Pancreas (tissue), 10 donors: Measurements from ENCODE around the gene PTGES2. TPM values are rescaled to one million over a fixed set of nuclear protein-coding genes. Genes with fewer than 3 reads are reported as not detected.

Source experiments
- ATAC-seq, 4 donors: fragments of 200-7000 bp; cut with Tn5 transposase; one replicate each; pipeline versions ENCODE4 v1.8.0 to v1.9.1; 2020; ENCODE audit warnings: mild to moderate bottlenecking in 4 of 4, moderate library complexity in 4 of 4
- DNase-seq, 6 donors: peaks; one replicate each; pipeline ENCODE4 v3.0.0-alpha.2; 2020
- FAIRE-seq: peaks from 2 replicates; lab custom pipeline; 2012; peaks lifted over from hg19 to GRCh38; lab: Jason Lieb, UNC
- H3K27ac ChIP-seq, 4 donors: fragments of 200-600 bp; sonication (generic); 1 replicate in 3 of 4; 2 replicates in 1 of 4; pipeline versions ENCODE4 v1.5.0 to v1.8.0; 2020
- H3K27me3 ChIP-seq, 4 donors: fragments of 200-600 bp; one replicate each; pipeline ENCODE4 v1.8.0; 2021
- H3K36me3 ChIP-seq, 3 donors: fragments of 200-600 bp; sonication (generic) in 1 of 3; one replicate each; pipeline versions ENCODE4 v1.5.0 to v1.8.0; 2020 to 2021
- H3K4me1 ChIP-seq, 3 donors: fragments of 200-600 bp; one replicate each; pipeline ENCODE4 v1.8.0; 2021
- H3K4me3 ChIP-seq, 4 donors: fragments of 200-600 bp; sonication (generic) in 2 of 4; one replicate each; pipeline versions ENCODE4 v1.5.0 to v1.8.0; 2020 to 2021
- H3K9me3 ChIP-seq, 4 donors: fragments of 200-600 bp; one replicate each; pipeline ENCODE4 v1.8.0; 2021
- CTCF ChIP-seq, 4 donors: fragments of 200-600 bp; sonication (generic) in 3 of 4; IDR thresholded peaks; one replicate each; pipeline versions ENCODE4 v1.5.0 to v1.8.0; 2021; ENCODE audit warnings: antibody characterized with exemption in 4 of 4
- WGBS, 2 donors: extraction: QIAGEN DNeasy Blood & Tissue Kit; methylation state at CpG; one replicate each; pipeline ENCODE4 v1.1.7; 2013; 5-methylcytosine and 5-hydroxymethylcytosine counted together
- intact Hi-C, 3 donors: fragments of 100-400 bp; cut with DNase I; formaldehyde crosslinking; loops; one replicate each; pipeline versions ENCODE4 v1.11.1 to v1.14.2; 2022
- polyA plus RNA-seq, 2 donors: library from polyadenylated mRNA; stranded (reverse); fragments of 200-250 nt; gene quantifications; one replicate each; pipeline ENCODE4 v1.2.3, GENCODE V29; 2013
- total RNA-seq, 6 donors: library from RNA; stranded (reverse); fragmentation: NEBNext Ultra II Directional in 4 of 6; extraction: Animal tissue kit (Norgen Biotek cat#: 25700) in 4 of 6; gene quantifications; one replicate each; pipeline versions ENCODE4 v1.2.1 to v1.2.4, GENCODE V29; 2021 to 2023
- donor health status: healthy with polysubstance abuse.
- donor health status: DM: no; HTN: no; CAD: no; lungs with moderate emphysema.
- donor health status: DM: no; HTN: no; CAD: no.
- donor health status: control.
- donor health status: control.
- donor health status: Bipolar disorder and iron deficiency.
- donor health status: DM: yes; HTN: yes; CAD: no.
- donor health status: DM: no; HTN: no; CAD: no.
- donor health status: DM: no; HTN: no; CAD: no.
- donor health status: DM: yes; HTN: yes; CAD: no.

The PTGES2 gene
- total and polyA plus RNA-seq, 8 donors: 25.4 to 78.5 (median 38.4) TPM

- no peak for ATAC-seq
- Histone ChIP-seq H3K36me3 (peaks cover 0 to 25% (median 12%) of the 10 kb centered on the region in 3 donors), H3K4me3 (no peak overlapping the region), H3K27ac (no peak overlapping the region), H3K27me3 (no peaks in the 10 kb centered on the region), H3K4me1 (peaks cover 0 to 28% (median 12%) of the 10 kb centered on the region in 3 donors), H3K9me3 (no peaks in the 10 kb centered on the region)
- WGBS, 2 donors: 88% methylated on average over 27 of the region's 27 CpGs
- FAIRE-seq: no peak
- TF ChIP-seq CTCF (IDR thresholded peaks at IDR 0.05): no peak
- intact Hi-C loops: no loop called here
- peak in 4 of 6 donors; percentile 23 to 64 (median 52) for DNase-seq
Observed at GRCh38 chr9:128121924-128122808, 5.4 kb downstream of the PTGES2 start.

DNA sequence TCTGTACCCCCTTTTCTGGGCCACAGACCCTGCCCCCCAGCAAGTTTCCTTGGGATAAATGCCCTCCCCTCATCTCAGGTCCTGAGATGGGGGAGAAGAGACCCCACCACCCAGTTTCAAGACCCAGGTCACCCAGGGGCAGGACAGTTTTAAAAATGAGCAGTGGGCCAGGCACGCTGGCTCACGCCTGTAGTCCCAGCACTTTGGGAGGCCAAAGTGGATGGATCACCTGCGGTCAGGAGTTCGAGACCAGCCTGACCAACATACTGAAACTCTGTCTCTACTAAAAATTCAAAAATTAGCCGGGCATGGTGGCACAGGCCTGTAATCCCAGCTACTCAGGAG is 6.1 kb downstream of the PTGES2 start:
- DNase-seq (peak in 1 of 6 donors; percentile 16), ATAC-seq (no peak), FAIRE-seq (no peak)
- H3K9me3 ChIP-seq: no peaks in the 10 kb centered on the region
- whole genome bisulfite sequencing, 2 donors: 94 to 96% methylated on average over 5 of the region's 5 CpGs
- intact Hi-C loops: no loop called here
- peaks cover 0 to 23% (median 12%) of the 10 kb centered on the region in 3 donors for H3K4me1 ChIP-seq
- peaks cover 0 to 25% (median 12%) of the 10 kb centered on the region in 3 donors for H3K36me3 ChIP-seq
- H3K4me3 ChIP-seq: no peak overlapping the region
- TF ChIP-seq CTCF (IDR thresholded peaks at IDR 0.05): no peak
- no peak overlapping the region for H3K27ac ChIP-seq
- no peaks in the 10 kb centered on the region for H3K27me3 ChIP-seq

DNA sequence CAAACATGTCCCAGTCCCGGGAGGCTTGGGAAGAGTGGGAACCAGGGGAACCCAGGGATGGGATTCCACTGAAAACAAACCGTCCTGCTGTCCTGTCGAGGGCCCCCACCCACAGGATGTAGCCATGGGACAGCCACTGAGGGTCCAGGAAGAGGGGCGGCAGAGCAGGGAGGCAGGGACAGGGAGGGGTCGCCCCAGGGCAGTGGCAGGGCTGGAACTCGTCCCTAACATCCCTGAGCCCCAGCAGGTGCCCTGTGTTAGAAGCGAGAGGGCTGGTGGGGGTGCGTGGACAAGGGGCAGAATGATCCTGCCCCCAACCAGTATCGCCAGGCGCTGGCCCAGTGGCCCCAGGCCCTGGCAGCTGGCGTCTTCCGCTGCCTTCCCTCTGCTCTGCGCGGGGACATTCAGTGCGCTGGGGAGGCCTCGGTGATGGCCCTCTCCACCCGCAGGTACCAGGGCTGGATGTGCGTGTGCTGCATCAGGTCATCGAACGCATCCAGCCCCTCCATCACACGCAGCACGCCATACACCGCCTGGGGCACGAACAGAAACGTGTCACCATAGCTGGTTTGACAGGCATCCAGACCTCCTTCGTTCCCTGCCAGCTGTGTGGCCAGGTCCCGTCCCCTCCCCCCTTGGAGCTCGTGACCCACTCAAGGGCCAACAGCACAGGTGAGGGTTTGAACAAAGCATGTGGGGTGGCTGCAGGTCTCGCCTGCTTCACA is 6.6 kb downstream of the PTGES2 start:
- DNase-seq (peak in 4 of 6 donors; percentile 20 to 67 (median 50)), ATAC-seq (no peak), FAIRE-seq (no peak)
- no peak overlapping the region for H3K4me3 ChIP-seq
- no peaks in the 10 kb centered on the region for H3K27me3 ChIP-seq
- H3K9me3 ChIP-seq: no peaks in the 10 kb centered on the region
- peaks cover 0 to 25% (median 12%) of the 10 kb centered on the region in 3 donors for H3K36me3 ChIP-seq
- intact Hi-C loops: no loop called here
- WGBS, 2 donors: 87% methylated on average over 24 to 29 of the region's 29 CpGs
- H3K27ac ChIP-seq: peak overlapping the region in 2 of 4 donors; percentile 77 to 79
- TF ChIP-seq CTCF (IDR thresholded peaks at IDR 0.05): no peak
- peaks cover 0 to 19% (median 9%) of the 10 kb centered on the region in 3 donors for H3K4me1 ChIP-seq

DNA sequence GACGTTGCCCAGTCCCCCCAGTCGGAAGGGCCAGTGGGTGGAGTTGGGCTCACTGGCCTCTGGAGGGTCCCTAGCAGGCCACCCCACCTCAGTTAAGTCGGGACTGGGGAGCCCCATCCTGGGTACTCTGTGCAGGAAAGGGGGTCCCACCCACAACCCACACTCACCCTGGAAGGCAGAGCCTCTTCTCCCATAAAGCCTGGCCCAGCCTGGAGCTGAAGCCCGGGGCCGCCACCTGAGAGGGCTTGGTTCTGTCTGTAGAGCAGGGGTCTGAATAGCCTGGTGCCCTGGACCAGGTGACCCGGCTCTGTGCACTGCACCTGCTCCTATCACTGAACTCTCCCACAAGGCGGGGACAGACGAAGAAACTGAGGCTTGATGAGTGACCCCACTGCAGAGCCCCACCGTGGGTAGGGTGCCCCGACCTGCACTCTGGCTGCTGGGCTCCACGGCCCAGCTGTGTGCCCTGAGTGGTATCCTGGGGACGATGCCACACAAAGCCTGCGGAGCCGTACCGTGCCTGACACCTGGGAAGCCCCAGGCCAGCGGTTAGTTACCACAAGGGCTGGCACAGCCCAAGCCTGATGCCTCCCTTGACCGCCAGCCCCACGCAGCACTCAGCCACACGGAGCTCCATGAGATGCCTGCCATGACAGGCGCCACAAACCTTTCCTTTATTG is 7.3 kb downstream of the PTGES2 start:
- DNase-seq (peak in 4 of 6 donors; percentile 16 to 55 (median 44)), ATAC-seq (no peak), FAIRE-seq (no peak)
- Histone ChIP-seq H3K27ac (peak overlapping the region; percentile 59 to 82 (median 78)), H3K4me1 (peaks cover 3 to 18% (median 10%) of the 10 kb centered on the region in 3 donors), H3K36me3 (peaks cover 0 to 25% (median 12%) of the 10 kb centered on the region in 3 donors), H3K9me3 (no peaks in the 10 kb centered on the region), H3K4me3 (no peak overlapping the region), H3K27me3 (no peaks in the 10 kb centered on the region)
- WGBS, 2 donors: 83 to 86% methylated on average over 20 of the region's 20 CpGs
- intact Hi-C loops: no loop called here
- TF ChIP-seq CTCF (IDR thresholded peaks at IDR 0.05): no peak
